Activated CD4-positive, CD25-positive, alpha-beta regulatory T cell treated with anti-CD3 and anti-CD28 coated beads, Interleukin-2, amount 50 U/mL, for 72 hours (primary cell): Measurements from ENCODE around the gene CUL4A.
"Not testable (repeated sequence)": the region's sequence is repeated elsewhere in the genome, so short reads cannot be mapped to it uniquely, and the experiment has no call there.

Experiments used
- DNase-seq: peaks from one replicate; pipeline ENCODE4 v3.0.0; 2021

Gene CUL4A

DNA sequence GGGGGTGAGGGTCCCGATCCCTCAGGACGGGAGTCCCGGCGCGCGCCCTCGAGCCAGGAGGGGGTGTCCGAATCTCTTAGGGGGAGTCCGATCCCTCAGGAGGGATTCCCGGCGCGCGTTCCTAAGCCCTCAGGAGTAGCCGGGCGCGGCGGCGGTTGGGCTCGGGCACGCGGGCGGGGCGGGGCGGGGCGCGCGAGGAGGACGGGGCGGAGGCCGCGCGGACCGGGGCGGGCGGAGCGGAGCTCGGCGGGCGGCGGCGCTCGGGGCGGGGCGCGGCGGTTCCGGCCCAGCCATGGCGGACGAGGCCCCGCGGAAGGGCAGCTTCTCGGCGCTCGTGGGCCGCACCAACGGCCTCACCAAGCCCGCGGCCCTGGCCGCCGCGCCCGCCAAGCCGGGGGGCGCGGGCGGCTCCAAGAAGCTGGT lies at the start of gene CUL4A:
Gene CUL4A (plus strand): TSS at position 278 of the 423 bp plus-strand sequence. CDS start 15 bp downstream, at position 293.
- peak; percentile 74 for DNase-seq

GRCh38 chr13:113159701-113160100 lies 49.7 kb upstream of the CUL4A start:
- DNase-seq = no peak

DNA sequence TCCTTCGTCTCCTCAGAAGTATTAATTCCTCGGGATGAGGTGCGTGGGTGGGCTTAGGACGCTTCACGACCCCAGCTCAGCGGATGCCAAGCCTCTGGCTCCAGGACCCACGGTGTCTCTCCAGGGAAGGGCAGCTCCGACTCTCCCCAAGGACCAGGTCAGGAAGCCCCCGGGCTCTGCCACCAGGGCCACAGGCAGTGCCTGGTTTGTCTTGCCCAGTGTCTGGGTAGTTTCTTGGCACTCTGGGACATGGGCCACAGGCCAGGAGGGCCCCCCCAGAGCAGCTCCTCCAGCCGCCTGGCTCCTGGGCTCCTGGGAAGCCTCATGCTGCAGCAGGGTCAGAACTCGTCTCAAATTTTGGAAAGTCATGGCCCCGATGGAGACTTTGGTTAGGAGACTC lies 48.4 kb upstream of the CUL4A start:
- DNase-seq = no peak

- DNase-seq = no peak
These were observed 48.0 kb upstream of the CUL4A start for GRCh38 chr13:113161433-113161832.

DNA sequence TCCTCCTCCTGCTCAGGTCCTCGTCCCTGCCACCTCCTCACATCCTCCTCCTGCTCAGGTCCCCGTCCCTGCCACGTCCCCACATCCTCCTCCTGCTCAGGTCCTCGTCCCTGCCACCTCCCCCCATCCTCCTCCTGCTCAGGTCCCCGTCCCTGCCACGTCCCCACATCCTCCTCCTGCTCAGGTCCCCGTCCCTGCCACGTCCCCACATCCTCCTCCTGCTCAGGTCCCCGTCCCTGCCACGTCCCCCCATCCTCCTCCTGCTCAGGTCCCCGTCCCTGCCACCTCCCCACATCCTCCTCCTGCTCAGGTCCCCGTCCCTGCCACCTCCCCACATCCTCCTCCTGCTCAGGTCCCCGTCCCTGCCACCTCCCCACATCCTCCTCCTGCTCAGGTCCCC lies 47.4 kb upstream of the CUL4A start:
- DNase-seq = not testable (repeated sequence)

DNA sequence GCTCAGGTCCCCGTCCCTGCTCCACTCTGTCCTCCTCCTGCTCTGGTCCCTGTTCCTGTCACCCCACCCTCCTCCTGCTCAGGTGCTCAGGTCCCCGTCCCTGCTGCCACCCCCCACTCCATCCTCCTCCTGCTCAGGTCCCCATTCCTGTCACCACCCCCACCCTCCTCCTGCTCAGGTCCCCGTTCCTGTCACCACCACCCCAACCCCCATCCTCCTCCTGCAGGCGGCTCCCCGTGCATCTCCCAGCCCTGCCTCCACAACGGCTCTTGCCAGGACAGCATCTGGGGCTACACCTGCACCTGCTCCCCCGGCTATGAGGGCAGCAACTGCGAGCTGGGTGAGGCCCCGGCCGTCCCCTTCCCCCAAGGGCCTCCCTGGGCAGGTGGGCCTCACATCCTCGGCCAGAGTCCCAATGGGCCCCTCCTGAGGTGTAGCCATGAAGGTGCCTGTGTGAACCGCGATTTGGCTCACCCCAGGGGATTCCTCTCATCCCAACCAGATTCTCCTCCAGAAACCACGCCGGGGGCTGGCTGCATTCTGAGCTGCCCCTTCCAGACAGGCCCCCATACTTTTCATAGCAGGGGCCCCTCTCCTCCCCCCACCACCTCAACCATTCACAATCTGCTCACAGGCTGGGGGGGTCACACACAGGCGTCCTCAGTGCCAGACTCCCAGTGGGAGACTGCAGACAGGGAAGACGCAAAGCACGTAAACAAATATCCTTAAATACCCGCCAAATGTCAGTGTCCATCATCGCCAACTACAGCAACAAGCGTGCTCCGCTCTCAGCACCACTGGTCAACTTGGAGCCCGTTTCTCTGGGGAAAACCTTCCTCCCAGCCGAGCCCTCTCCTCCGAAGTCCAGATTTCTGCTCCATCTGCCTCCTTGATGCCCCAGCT lies 46.4 kb upstream of the CUL4A start:
- no peak for DNase-seq

DNA sequence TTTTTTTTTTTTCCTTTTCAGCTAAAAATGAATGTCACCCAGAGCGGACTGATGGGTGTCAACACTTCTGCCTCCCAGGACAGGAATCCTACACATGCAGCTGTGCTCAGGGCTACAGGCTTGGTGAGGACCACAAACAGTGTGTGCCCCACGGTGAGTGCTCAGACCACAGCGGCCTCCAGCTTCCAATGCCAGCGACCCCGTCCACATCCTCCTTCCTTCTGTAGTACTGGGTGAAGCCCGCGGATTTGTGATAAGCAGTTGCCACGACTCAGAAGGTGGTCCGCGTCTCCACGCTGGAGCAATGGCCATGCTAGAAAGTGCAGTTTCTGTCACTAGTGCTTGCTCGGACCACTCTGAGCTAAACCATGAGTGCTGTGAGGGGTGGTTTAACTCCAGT lies 44.9 kb upstream of the CUL4A start:
- no peak for DNase-seq

- no peak for DNase-seq
These were observed 43.1 kb upstream of the CUL4A start for GRCh38 chr13:113166266-113166665.

GRCh38 chr13:113166681-113167080 lies 42.7 kb upstream of the CUL4A start:
- DNase-seq = no peak

- no peak for DNase-seq
These were observed 42.3 kb upstream of the CUL4A start for GRCh38 chr13:113167155-113167554.

- DNase-seq = no peak
These were observed 41.8 kb upstream of the CUL4A start for GRCh38 chr13:113167575-113167974.

- DNase-seq = no peak
These were observed 41.2 kb upstream of the CUL4A start for GRCh38 chr13:113168211-113168610.

- no peak for DNase-seq
These were observed 39.8 kb upstream of the CUL4A start for GRCh38 chr13:113169277-113170272.

- no peak for DNase-seq
These were observed 38.9 kb upstream of the CUL4A start for GRCh38 chr13:113170511-113170910.

DNA sequence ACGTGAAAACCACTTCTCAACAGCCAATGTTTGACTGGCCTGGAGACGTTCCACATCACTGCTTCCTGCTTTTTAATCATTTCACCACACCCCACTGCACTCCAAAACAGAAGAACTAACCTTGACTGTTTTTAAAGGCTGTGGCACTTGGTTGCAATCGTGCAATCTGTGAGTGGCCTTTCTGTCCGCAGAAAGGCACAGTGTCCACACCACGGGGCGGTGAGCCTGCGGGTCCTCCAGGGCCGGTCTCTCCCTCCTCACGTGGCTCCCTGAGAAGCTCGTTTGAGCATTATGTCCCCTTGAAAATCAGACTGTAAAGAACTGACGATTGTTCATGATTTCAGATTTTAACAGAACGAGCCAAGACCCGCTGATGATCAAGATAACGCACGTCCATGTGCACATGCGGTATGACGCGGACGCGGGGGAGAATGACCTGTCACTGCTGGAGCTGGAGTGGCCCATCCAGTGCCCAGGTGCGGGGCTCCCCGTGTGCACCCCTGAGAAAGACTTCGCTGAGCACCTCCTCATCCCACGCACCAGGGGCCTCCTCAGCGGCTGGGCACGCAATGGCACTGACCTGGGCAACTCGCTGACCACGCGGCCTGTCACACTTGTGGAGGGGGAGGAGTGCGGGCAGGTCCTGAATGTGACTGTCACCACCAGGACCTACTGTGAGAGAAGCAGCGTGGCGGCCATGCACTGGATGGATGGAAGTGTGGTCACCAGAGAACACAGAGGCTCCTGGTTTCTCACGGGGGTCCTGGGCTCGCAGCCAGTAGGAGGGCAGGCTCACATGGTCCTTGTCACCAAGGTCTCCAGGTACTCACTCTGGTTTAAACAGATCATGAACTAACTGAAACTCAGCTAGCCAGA lies 37.9 kb upstream of the CUL4A start:
- no peak for DNase-seq

DNA sequence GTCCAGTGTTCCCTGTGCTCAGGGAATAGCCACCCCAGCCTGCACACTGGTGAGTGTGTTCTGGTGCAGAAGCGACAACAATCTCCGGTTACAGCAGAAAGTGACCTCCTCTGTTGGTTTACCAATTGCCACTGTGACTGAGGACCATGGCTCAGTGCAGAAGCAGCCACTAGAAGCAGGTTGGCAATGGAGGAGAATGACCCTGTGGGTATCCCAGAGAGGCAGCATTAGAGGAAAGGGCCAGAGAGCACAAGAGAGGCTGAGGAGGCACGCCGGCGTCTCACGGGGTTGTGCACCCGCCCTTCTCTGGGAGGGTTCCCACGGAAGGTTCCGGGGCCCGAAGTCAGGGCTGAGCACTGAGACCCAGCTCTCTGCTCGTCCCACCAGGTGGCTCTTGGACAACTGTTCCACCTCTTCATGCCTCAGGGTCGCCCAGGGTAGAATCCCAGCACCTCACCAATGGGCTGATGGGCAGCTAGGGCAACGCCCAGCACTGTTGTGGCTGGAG lies 36.9 kb upstream of the CUL4A start:
- no peak for DNase-seq

DNA sequence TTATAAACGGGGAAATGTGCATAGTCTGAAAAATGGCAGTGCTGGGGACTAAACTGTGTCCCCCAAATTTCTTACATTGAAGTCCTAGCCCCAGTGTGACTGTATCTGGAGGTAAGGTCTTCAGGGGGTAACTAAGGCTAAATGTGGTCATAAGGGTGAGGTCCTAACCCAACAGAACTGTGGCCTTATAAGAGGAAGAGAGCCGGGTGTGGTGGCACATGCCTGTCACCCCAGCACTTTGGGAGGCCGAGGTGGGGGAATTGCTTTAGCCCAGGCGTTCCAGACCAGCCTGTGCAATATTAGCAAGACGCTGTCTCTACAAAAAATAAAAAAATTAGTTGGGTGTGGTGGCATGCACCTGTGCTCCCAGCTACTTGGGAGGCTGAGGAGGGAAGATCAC lies 33.1 kb upstream of the CUL4A start:
- no peak for DNase-seq

DNA sequence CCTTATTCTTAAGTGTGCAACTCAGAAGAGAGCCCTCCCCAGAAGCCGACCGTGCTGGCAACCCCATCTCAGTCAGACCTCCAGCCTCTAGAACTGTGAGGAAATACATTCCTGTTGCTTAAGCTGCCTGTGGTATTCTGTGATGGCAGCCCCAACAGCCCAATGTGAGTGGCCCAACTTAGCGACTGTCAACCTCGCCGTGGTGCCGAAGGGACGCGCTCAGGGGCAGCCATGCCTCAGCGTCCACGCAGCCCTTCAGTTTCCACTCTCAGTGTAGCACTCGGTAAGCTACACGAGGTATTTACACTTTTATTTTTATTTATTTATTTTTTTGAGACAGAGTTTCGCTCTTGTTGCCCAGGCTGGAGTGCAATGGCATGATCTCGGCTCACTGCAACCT lies 32.6 kb upstream of the CUL4A start:
- DNase-seq = no peak

GRCh38 chr13:113178070-113178895 lies 31.1 kb upstream of the CUL4A start:
- no peak for DNase-seq

- no peak for DNase-seq
These were observed 30.6 kb upstream of the CUL4A start for GRCh38 chr13:113178896-113179167.

- DNase-seq = no peak
These were observed 29.8 kb upstream of the CUL4A start for GRCh38 chr13:113179374-113180230.
